Measurements from ENCODE around the gene MARCKS.

DNA sequence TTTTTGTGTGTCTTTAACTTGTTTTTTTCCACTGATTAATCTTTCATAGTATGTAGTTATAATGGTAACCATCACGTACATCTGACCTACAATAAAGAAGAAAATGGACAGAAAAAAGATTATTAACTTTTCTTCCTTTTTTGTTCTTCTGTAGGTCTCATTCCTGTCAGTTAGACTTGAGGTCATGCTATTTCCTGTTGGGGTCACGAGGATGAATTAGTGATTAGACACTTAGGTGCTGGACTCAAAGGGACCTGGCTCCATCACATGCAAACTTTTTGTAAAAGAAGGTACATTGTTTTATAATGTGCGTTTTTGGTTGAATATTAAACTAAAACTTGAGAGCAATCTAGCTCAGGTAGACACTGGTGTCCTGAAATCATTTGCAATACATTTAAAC is 14.8 kb downstream of the MARCKS start:
- TF ChIP-seq, protein P1, sequence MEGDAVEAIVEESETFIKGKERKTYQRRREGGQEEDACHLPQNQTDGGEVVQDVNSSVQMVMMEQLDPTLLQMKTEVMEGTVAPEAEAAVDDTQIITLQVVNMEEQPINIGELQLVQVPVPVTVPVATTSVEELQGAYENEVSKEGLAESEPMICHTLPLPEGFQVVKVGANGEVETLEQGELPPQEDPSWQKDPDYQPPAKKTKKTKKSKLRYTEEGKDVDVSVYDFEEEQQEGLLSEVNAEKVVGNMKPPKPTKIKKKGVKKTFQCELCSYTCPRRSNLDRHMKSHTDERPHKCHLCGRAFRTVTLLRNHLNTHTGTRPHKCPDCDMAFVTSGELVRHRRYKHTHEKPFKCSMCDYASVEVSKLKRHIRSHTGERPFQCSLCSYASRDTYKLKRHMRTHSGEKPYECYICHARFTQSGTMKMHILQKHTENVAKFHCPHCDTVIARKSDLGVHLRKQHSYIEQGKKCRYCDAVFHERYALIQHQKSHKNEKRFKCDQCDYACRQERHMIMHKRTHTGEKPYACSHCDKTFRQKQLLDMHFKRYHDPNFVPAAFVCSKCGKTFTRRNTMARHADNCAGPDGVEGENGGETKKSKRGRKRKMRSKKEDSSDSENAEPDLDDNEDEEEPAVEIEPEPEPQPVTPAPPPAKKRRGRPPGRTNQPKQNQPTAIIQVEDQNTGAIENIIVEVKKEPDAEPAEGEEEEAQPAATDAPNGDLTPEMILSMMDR (IDR thresholded peaks at IDR 0.05; ENCODE audit: low read length), result no peak
- TF ChIP-seq EZH2 (IDR thresholded peaks at IDR 0.05; ENCODE audit: borderline replicate concordance, low read length), result no peak
